ENCODE data around the gene TASL. TPM values are rescaled to one million over a fixed set of nuclear protein-coding genes. Genes with fewer than 3 reads are reported as not detected.

TASL gene
- total and polyA plus RNA-seq, 2 of the 8 experiments (the other 6 are each of a cell fraction or from before 2014, with no cell fraction given) = not detected

GRCh38 chrX:30561191-30561590 is 16.4 kb downstream of the TASL start:
- Histone ChIP-seq H3K4me3 (ENCODE audit: extremely low read depth in 1 of 4, insufficient read depth in 2 of 4, low read depth in 3 of 4, low read length in 4 of 4) (no peak overlapping the region), H4K20me1 (replicated peaks in 1 of 2; ENCODE audit: control insufficient read depth in 1 of 2, insufficient read depth in 2 of 2, low read length in 2 of 2) (no peaks in the 10 kb centered on the region), H3K27ac (ENCODE audit: low read depth, low read length) (no peak overlapping the region), H2BK12ac (ENCODE audit: low read depth, low read length) (no peak overlapping the region), H3K9ac (replicated peaks in 1 of 4; ENCODE audit: extremely low read depth in 1 of 4, low read depth in 3 of 4, low read length in 3 of 4) (no peak overlapping the region), H3K23ac (ENCODE audit: insufficient read length) (no peak overlapping the region), H2BK5ac (ENCODE audit: low read depth, low read length) (no peak overlapping the region), H3K14ac (ENCODE audit: insufficient read length) (no peak overlapping the region), H4K8ac (ENCODE audit: extremely low read depth, insufficient read depth, low read length) (no peak overlapping the region), H3K4ac (replicated peaks; ENCODE audit: insufficient read length, low read depth, low read length) (no peak overlapping the region), H3K36me3 (ENCODE audit: control insufficient read depth in 2 of 4, insufficient read depth in 4 of 4, low read length in 3 of 4) (no peaks in the 10 kb centered on the region), H2AFZ (ENCODE audit: low read length) (no peak overlapping the region), H3K9me3 (ENCODE audit: insufficient read depth in 2 of 2, low read depth in 1 of 2, low read length in 1 of 2) (no peaks in the 10 kb centered on the region), H2BK15ac (ENCODE audit: low read length) (no peak overlapping the region), H2BK20ac (ENCODE audit: low read length) (no peak overlapping the region), H3K4me1 (replicated peaks in 1 of 4; ENCODE audit: control insufficient read depth in 3 of 4, insufficient read depth in 4 of 4, low read length in 3 of 4) (no peaks in the 10 kb centered on the region), H3K79me2 (ENCODE audit: control insufficient read depth in 1 of 2, insufficient read depth in 2 of 2, low read length in 2 of 2) (no peaks in the 10 kb centered on the region), H2AK5ac (ENCODE audit: low read depth, low read length) (no peak overlapping the region), H3K23me2 (ENCODE audit: low read depth, low read length) (no peaks in the 10 kb centered on the region), H2BK120ac (replicated peaks; ENCODE audit: low read depth, low read length) (no peak overlapping the region), H3K18ac (ENCODE audit: extremely low read depth, low read length) (no peak overlapping the region), H3K79me1 (ENCODE audit: low read depth, low read length) (no peaks in the 10 kb centered on the region), H3K27me3 (replicated peaks in 1 of 4; ENCODE audit: control insufficient read depth in 3 of 4, extremely low read depth in 1 of 4, insufficient read depth in 3 of 4, low read length in 3 of 4) (no peaks in the 10 kb centered on the region), H3K4me2 (ENCODE audit: insufficient read depth in 1 of 2, low read depth in 2 of 2, low read length in 2 of 2) (no peak overlapping the region), H3K56ac (replicated peaks; ENCODE audit: insufficient read length, low read depth, low read length) (no peak overlapping the region), H4K91ac (replicated peaks; ENCODE audit: insufficient read length, low read length) (no peak overlapping the region), H4K5ac (ENCODE audit: insufficient read length, low read depth, low read length) (no peak overlapping the region)
- FAIRE-seq (no peak), DNase-seq (ENCODE audit: low read depth in 1 of 2, low spot score in 2 of 2) (no peak)
- CTCF ChIA-PET (ENCODE audit: partially characterized antibody) = interaction anchor here (2.3 kb wide), 1 partner anchor 10 kb away, joined by 8 read pairs; no protein-coding TSS in a partner anchor
- TF ChIP-seq RXRA (IDR thresholded peaks at IDR 0.05; ENCODE audit: insufficient read depth, low read depth, low read length) = no peak
- TF ChIP-seq SP2 (IDR thresholded peaks at IDR 0.05; ENCODE audit: low read length) = no peak
- no peak for TF ChIP-seq SRF (IDR thresholded peaks at IDR 0.05; ENCODE audit: low read depth, low read length)
- TF ChIP-seq CHD2 (IDR thresholded peaks at IDR 0.05; ENCODE audit: low read length) = no peak
- no peak for TF ChIP-seq ATF2 (IDR thresholded peaks at IDR 0.05; ENCODE audit: low read length)
- TF ChIP-seq TCF12 (IDR thresholded peaks at IDR 0.05; ENCODE audit: low read depth, low read length) = no peak
- no peak for TF ChIP-seq ATF3 (IDR thresholded peaks at IDR 0.05; ENCODE audit: insufficient read depth, low read depth, low read length)
- TF ChIP-seq MAFK (IDR thresholded peaks at IDR 0.05; ENCODE audit: low read depth, low read length) = no peak
- whole genome bisulfite sequencing, 2 experiments (ENCODE audit: extremely low coverage in 1 of 2, insufficient coverage in 1 of 2, insufficient read length in 1 of 2, insufficient replicate concordance in 2 of 2, low coverage in 1 of 2, low lambda C conversion rate in 2 of 2, missing lambda C conversion rate in 1 of 2) = 62% methylated on average over 2 of the region's 2 CpGs; no CpG with 5 or more reads in 1 of the 2 experiments
- POLR2A ChIA-PET (ENCODE audit: partially characterized antibody) = no interaction called here
